HTERT RPE-1 (cell line): ENCODE measurements around the gene IFT88.

Source experiments
- in situ Hi-C: fragments of 300-500 bp; cut with MboI; formaldehyde crosslinking; loops from 4 replicates; pipeline ENCODE4 v1.14.3; 2020; ENCODE audit warnings: low sequenced_read_pairs

IFT88 gene

DNA sequence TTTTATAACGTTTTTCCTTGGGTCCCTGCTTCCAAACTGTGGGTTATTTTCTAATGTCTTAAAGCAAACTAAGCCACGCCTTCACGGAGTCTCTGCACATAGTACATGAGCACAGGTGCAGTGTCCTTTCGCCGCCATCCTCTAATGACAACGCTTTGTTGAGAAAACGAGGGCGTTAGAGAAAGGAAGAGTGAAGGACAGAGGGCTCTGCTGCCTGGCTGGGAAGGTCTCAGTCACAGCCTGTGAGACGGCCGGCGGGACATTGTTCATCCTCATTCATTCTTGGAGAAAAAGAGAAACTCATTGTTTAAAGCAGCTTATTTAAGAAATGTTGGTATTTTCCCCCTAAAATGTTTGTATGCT, 146.0 kb downstream of the IFT88 start:
- in situ Hi-C loops: no loop called here

- in situ Hi-C loops: no loop called here
Observed at GRCh38 chr13:20713751-20714150, 146.8 kb downstream of the IFT88 start.

GRCh38 chr13:20714161-20714560, 147.2 kb downstream of the IFT88 start:
- in situ Hi-C loops: no loop called here

DNA sequence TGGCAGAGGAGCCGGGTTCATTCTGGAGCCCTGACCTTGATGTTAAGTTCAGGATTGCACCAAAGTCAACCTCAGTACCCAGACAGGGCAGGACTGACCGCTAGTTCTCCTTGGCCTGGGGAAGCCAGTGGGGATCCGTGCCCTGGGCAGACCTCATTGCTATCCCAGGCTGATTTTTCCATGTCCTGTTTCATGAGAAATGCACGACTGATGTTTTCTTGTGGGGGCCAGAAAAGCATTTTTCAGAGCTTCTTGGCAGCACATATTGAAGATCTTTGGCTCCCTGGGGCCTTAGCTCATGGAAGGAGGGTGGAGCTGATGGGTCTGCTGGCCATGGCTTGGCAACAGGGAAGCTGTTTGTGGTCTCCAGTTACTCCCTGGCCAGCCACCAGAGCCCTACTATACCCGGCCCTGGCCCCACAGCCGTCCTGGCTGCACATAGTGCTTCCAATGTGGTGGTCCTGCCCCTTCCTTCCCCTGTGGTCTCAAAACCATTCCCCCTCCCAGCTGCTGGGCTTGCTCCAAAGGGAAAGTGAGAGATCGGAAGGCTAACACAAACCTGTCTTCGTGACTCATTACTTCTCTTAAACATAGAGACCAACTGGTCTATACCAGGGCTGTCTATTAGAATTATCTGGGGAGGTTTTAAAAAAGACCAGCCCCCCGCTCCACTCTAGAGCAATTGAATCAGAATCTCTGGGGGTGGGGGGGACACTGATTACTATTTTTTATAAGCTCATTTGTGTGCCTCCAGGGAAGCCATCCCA, 147.8 kb downstream of the IFT88 start:
- in situ Hi-C loops: no loop called here

DNA sequence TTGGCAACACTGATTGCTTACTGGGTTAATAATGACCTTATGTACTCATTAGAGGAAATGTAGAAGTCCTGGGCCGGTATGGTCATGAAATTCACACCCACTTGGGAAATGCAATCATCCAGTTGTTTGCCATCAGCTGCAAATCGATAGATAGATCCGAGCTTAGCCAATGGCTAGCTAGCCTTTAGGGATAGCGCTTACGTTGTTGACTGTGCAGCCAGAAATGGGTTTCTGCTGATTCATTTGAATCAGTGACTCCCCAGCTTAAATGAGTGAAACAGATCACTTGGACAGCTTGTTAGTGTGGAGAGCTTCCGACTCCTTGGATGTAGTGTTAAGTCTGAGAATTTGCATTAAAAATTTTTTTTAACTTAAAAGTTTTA, 148.4 kb downstream of the IFT88 start:
- in situ Hi-C loops: no loop called here

- in situ Hi-C loops: no loop called here
Observed at GRCh38 chr13:20716951-20717350, 150.0 kb downstream of the IFT88 start.

- in situ Hi-C loops: no loop called here
Observed at GRCh38 chr13:20717581-20718542, 150.9 kb downstream of the IFT88 start.

- in situ Hi-C loops: no loop called here
Observed at GRCh38 chr13:20718958-20719566, 152.1 kb downstream of the IFT88 start.

GRCh38 chr13:20719783-20720182, 152.8 kb downstream of the IFT88 start:
- in situ Hi-C loops: no loop called here

DNA sequence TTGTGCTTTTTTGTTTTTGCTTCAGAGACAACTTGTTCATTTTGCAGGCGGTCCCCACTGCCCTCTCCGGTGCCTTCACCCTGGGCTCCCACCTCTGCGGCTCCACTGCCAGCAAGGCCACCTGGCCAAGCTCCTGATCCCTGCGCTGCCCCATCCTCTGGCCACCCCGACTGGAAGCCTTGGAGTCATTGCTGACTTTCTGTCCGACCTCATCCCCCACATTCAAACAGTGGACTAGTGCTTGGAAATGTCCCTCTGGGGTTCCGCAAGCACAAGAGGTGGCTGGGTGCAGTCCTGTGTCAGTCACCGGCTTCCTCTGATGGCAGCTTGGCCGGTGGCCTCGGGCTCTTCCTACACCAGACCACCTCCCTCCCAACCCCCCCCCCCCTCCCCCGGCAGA, 153.5 kb downstream of the IFT88 start:
- in situ Hi-C loops: no loop called here

- in situ Hi-C loops: no loop called here
Observed at GRCh38 chr13:20721058-20721453, 154.1 kb downstream of the IFT88 start.

DNA sequence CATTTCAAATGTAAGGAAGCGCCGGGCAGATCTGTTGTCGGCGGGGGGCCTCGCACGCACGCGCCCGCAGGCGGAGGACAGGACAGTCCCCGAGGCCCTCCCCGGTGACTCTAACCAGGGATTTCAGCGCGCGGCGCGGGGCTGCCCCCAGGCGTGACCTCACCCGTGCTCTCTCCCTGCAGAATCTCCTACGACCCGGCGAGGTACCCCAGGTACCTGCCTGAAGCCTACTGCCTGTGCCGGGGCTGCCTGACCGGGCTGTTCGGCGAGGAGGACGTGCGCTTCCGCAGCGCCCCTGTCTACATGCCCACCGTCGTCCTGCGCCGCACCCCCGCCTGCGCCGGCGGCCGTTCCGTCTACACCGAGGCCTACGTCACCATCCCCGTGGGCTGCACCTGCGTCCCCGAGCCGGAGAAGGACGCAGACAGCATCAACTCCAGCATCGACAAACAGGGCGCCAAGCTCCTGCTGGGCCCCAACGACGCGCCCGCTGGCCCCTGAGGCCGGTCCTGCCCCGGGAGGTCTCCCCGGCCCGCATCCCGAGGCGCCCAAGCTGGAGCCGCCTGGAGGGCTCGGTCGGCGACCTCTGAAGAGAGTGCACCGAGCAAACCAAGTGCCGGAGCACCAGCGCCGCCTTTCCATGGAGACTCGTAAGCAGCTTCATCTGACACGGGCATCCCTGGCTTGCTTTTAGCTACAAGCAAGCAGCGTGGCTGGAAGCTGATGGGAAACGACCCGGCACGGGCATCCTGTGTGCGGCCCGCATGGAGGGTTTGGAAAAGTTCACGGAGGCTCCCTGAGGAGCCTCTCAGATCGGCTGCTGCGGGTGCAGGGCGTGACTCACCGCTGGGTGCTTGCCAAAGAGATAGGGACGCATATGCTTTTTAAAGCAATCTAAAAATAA, 154.7 kb downstream of the IFT88 start:
- in situ Hi-C loops: no loop called here

DNA sequence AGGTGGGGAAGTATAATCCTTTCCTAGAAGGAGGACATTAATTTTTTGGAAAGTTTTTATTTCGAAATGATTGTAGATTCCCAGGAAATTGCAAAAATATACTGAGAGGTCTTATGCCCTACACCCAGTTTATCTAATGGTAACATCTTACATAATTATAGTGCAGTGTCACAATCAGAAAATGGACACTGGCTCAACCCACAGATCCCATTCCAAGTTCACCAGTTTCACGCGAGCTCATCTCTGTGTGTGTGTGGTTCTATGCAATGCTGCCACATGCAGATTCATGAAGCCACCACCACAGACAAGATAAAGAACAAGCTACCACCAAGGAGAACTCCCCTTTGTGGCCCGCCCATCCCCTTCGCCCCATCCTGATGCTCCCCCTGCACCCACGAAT, 160.9 kb downstream of the IFT88 start:
- in situ Hi-C loops: no loop called here

DNA sequence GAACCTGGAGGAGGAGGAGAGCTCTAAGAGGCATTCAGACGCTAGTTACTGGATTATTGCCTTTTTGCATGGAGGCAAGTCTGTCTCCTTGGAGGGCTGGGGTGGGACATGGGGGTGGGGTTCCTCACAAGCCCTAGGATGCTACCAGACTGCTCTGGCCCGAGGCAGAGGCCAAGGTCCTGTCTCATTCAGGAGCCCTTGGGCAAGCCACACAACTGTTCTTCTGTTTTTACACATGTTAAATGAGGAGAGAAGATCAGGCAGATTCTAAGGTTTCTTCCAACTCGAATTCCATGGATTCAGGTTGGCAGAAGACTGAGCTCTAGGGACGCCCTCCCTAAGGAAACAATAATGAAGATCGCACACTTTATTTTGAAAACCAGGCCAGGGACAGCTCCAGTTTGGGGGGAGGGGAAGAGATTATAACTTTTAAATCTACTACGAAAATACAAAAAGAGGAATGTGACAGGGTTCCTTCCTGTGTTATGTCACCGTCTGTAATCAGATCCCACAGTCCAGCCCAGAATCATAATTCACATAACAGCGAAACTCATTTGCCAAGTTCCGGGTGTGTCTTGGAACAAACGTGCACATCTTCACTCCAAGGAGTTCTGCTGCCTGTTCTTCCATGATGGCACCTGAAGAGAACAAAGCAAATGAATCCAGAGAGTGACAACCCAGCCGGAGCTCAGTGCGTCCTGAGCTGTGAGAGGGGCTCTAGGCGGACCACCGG, 161.8 kb downstream of the IFT88 start:
- in situ Hi-C loops: no loop called here

GRCh38 chr13:20729633-20730585, 163.0 kb downstream of the IFT88 start:
- in situ Hi-C loops: no loop called here

- in situ Hi-C loops: no loop called here
Observed at GRCh38 chr13:20738616-20739015, 171.7 kb downstream of the IFT88 start.

- in situ Hi-C loops: no loop called here
Observed at GRCh38 chr13:20740021-20740420, 173.1 kb downstream of the IFT88 start.
